Measurements from ENCODE around the gene PAXX. TPM values are rescaled to one million over a fixed set of nuclear protein-coding genes. Genes with fewer than 3 reads are reported as not detected.

The PAXX gene
- total RNA-seq, 1 donor from 2014 or later, result 15.3 TPM

GRCh38 chr9:136980669-136981478 lies 11.3 kb upstream of the PAXX start:
- Histone ChIP-seq H3K4me2 (ENCODE audit: low read length) (no peak overlapping the region), H3K4me1 (ENCODE audit: insufficient read depth, low read length) (peaks cover 5% of the 10 kb centered on the region), H3K79me2 (ENCODE audit: insufficient read depth, low read length) (no peaks in the 10 kb centered on the region), H3K9ac (ENCODE audit: low read length) (no peak overlapping the region), H3K4me3 (ENCODE audit: insufficient read depth, low read depth, low read length) (no peak overlapping the region), H3K27me3 (ENCODE audit: insufficient read depth, low read length) (peaks cover 16% of the 10 kb centered on the region), H3K9me3 (ENCODE audit: insufficient read depth, low read depth, low read length) (no peaks in the 10 kb centered on the region), H4K20me1 (ENCODE audit: insufficient read depth, low read length) (no peaks in the 10 kb centered on the region), H2AFZ (ENCODE audit: low read depth, low read length) (no peak overlapping the region), H3K36me3 (ENCODE audit: insufficient read depth, low read length) (no peaks in the 10 kb centered on the region), H3K27ac (ENCODE audit: low read depth, low read length) (no peak overlapping the region)
- Mint-ChIP-seq H3K9me3 (ENCODE audit: unreplicated experiment) (no peaks in the 10 kb centered on the region), H3K27me3 (ENCODE audit: low read depth, unreplicated experiment) (peaks cover 19% of the 10 kb centered on the region), H3K4me1 (ENCODE audit: low read depth, unreplicated experiment) (no peaks in the 10 kb centered on the region), H3K4me3 (ENCODE audit: unreplicated experiment) (no peak overlapping the region), H3K27ac (ENCODE audit: unreplicated experiment) (no peak overlapping the region), H3K36me3 (ENCODE audit: low read depth, unreplicated experiment) (peaks cover 3% of the 10 kb centered on the region)
- DNase-seq (ENCODE audit: low read depth) (no peak), FAIRE-seq (no peak)
- TF ChIP-seq CTCF (IDR thresholded peaks at IDR 0.05; ENCODE audit: insufficient read depth, low read depth, low read length), result no peak
- TF ChIP-seq EZH2 (IDR thresholded peaks at IDR 0.05; ENCODE audit: insufficient read depth, low read length), result no peak

GRCh38 chr9:136981588-136982231 lies 10.5 kb upstream of the PAXX start:
- no peak overlapping the region for H3K27ac Mint-ChIP-seq (ENCODE audit: unreplicated experiment)
- Histone ChIP-seq H3K9ac (ENCODE audit: low read length) (no peak overlapping the region), H3K79me2 (ENCODE audit: insufficient read depth, low read length) (no peaks in the 10 kb centered on the region), H3K4me1 (ENCODE audit: insufficient read depth, low read length) (peaks cover 5% of the 10 kb centered on the region), H3K27ac (ENCODE audit: low read depth, low read length) (no peak overlapping the region), H3K9me3 (ENCODE audit: insufficient read depth, low read depth, low read length) (no peaks in the 10 kb centered on the region), H3K36me3 (ENCODE audit: insufficient read depth, low read length) (no peaks in the 10 kb centered on the region), H4K20me1 (ENCODE audit: insufficient read depth, low read length) (no peaks in the 10 kb centered on the region), H3K4me3 (ENCODE audit: insufficient read depth, low read depth, low read length) (no peak overlapping the region), H2AFZ (ENCODE audit: low read depth, low read length) (no peak overlapping the region), H3K4me2 (ENCODE audit: low read length) (no peak overlapping the region), H3K27me3 (ENCODE audit: insufficient read depth, low read length) (peaks cover 21% of the 10 kb centered on the region)
- peaks cover 21% of the 10 kb centered on the region for H3K27me3 Mint-ChIP-seq (ENCODE audit: low read depth, unreplicated experiment)
- no peaks in the 10 kb centered on the region for H3K4me1 Mint-ChIP-seq (ENCODE audit: low read depth, unreplicated experiment)
- TF ChIP-seq EZH2 (IDR thresholded peaks at IDR 0.05; ENCODE audit: insufficient read depth, low read length) (no peak), CTCF (IDR thresholded peaks at IDR 0.05; ENCODE audit: insufficient read depth, low read depth, low read length) (no peak)
- peaks cover 3% of the 10 kb centered on the region for H3K36me3 Mint-ChIP-seq (ENCODE audit: low read depth, unreplicated experiment)
- H3K9me3 Mint-ChIP-seq (ENCODE audit: unreplicated experiment), result no peaks in the 10 kb centered on the region
- FAIRE-seq, result no peak
- no peak for DNase-seq (ENCODE audit: low read depth)
- no peak overlapping the region for H3K4me3 Mint-ChIP-seq (ENCODE audit: unreplicated experiment)

Measured in astrocyte (in vitro differentiated cells and primary cell).